T-helper 9 cell (primary cell): ENCODE results near the gene POLR2E.
"Not testable (repeated sequence)": the region's sequence is repeated elsewhere in the genome, so short reads cannot be mapped to it uniquely, and the experiment has no call there.

Experiments
- DNase-seq: peaks from one replicate; pipeline ENCODE4 v3.0.0-alpha.2; 2020
- total RNA-seq, 2 donors: gene quantifications; one replicate each; lab custom pipeline; 2026; lab: John Stamatoyannopoulos, UW

The POLR2E gene
- total RNA-seq: 45.4 to 63.2 reads per million in 2 donors

- peak; percentile 99 for DNase-seq
Observed at GRCh38 chr19:1094978-1095701, at the start of gene POLR2E. POLR2E (minus strand) TSS chr19:1095375; CDS start chr19:1095315, 60 bp downstream.

DNA sequence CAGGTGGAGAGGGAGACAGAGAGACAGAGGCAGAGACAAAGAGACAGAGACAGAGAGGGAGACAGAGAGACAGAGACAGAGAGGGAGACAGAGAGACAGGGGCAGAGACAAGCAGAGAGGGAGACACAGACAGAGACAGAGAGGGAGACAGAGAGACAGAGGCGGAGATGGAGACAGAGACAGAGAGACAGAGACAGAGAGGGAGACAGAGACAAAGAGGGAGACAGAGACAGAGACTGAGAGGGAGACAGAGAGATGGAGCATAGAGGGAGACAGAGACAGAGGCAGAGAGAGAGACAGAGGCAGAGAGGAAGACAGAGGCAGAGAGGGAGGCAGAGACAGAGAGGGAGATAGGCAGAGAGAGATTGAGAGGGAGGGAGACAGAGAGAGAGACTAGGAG lies 49.6 kb upstream of the POLR2E start:
- DNase-seq: no peak

GRCh38 chr19:1143828-1144399 lies 48.7 kb upstream of the POLR2E start:
- no peak for DNase-seq

- DNase-seq: no peak
Observed at GRCh38 chr19:1141944-1142343, 46.8 kb upstream of the POLR2E start.

DNA sequence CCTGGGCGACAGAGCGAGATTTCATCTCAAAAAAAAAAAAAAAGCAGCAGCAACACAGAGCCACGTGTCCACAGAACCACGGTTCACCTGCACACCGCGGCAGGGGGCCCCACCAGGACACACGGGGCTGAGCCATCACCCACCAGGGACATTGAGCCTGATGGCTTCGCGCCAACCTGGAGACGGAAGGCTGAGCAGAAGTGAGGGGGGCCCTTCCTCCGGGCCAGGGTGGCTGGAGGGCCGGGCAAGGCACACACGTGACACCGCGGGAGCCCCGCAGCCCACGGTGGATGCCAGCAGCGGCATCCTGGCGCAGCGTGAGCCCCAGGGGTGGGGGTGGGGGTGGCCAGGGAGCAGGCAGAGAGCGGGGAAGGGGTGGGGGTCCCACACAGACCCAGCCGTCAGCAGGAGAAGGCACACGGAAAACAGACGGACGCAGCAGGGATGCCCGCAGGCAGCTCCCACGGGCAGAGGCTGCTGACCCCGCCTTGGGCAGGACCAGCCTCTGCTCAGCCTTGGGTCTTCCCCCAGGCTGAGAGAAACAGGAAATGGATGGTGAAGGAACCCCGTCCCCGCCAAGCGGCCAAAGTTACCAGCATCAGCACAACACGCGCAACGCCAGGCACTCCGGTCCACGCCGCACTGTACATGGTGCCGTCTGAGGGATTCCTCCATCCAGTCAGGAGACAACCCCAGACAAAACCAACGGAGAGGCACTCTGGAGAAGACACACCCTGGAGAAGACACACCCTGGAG lies 45.3 kb upstream of the POLR2E start:
- no peak for DNase-seq

DNA sequence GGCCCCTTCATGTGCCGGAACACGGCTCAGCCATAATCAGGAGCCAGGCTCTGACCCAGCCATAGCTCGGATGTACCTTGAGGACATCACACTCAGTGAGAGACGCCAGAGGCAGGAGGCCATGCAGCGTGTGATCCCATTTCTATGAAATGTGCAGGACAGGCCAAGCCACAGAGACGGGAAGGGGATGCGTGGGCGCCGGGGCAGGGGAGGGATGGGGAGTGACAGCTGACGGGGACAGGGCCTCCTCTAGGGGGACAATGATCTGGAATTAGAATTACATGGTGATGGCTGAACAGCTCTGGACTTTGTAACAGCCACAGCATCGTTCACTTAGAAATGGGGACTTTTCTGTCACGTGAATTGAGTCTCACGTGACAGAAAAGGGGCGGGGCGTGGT lies 44.0 kb upstream of the POLR2E start:
- no peak for DNase-seq

- no peak for DNase-seq
Observed at GRCh38 chr19:1138121-1138520, 42.9 kb upstream of the POLR2E start.

- DNase-seq: no peak
Observed at GRCh38 chr19:1136621-1137317, 41.6 kb upstream of the POLR2E start.

DNA sequence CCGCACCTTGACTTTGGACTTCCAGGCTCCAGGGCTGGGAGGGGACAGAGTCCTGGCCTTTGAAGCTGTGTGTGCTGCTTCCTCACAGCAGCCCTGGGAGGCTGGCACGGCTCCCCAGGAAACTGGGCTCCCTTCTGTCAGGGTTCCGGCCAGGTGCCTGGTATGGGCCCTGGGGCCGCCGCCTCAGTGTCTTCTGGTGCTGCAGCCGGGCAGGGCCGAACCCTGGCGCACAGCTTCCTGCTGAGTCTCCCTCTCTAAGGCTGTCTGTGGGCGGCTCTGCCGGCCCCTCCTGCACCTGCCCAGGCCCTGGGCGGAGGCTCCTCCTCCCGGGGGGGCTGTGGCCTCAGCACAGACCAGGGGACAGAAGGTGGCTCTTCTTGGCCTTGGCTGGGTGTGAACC lies 41.0 kb upstream of the POLR2E start:
- no peak for DNase-seq

DNA sequence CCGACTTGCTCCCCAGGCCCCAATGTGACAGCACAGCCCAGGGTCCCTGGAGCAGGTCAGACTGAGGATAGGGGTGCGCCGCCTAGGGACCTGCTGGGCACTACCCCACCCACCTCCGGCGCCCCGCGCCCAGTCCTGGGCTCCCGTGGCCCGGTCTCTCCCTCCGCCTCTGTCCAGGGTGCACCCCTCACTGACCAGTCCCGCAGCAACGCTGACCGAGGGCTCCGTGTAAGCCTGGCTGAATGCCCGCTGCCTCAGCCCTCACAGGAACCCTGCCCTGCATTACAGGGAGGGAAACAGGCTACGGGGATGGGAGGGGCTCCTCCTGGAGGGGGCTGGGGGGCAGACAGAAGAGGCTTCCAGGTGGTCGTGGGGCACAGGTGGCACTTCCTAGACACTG lies 40.3 kb upstream of the POLR2E start:
- DNase-seq: no peak

- DNase-seq: no peak
Observed at GRCh38 chr19:1134431-1134830, 39.3 kb upstream of the POLR2E start.

DNA sequence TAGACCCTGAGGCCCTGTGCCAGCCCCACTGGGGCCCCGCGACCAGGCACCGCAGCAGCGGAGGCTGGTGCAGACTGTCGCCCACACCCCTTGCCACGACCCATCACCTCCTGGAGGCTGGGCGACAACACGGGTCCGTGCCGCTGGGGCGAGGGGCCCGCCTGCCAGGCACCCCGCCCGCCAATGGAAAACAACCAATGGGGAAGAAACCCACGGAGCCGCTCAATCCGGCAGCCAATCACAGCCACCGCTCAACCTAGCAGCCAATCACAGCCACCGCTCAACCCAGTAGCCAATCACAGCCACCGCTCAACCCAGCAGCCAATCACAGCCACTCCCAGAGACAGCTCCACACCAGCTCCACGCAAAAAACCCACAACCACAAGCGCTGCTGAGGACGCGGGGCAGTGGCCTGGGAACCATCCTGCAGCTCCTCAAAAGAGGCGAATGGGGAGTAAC lies 38.3 kb upstream of the POLR2E start:
- DNase-seq: peak; percentile 79

- peak; percentile 28 for DNase-seq
Observed at GRCh38 chr19:1132552-1133383, 37.6 kb upstream of the POLR2E start.

- DNase-seq: peak; percentile 76
Observed at GRCh38 chr19:1131718-1132551, 36.8 kb upstream of the POLR2E start.

GRCh38 chr19:1130771-1131717 lies 35.9 kb upstream of the POLR2E start:
- peak; percentile 35 for DNase-seq

- DNase-seq: no peak
Observed at GRCh38 chr19:1129535-1129934, 34.4 kb upstream of the POLR2E start.

GRCh38 chr19:1129084-1129483 lies 33.9 kb upstream of the POLR2E start:
- not testable (repeated sequence) for DNase-seq

DNA sequence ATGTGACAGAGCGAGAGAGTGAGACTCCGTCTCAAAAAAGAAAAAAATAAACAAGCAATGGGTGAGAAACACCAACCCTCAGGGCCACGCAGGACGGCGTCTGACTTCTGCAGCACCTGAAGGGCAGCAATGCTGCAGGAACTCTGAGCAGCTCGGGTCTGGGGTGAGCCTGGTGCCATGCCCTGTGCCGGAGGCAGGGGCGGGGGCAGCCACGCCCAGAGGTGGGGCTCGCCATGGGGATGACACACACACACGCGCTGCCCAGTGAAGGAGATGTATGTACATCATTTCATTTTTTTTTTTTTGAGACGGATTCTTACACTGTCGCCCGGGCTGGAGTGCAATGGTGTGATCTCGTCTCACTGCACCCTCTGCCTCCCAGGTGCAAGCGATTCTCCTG lies 32.9 kb upstream of the POLR2E start:
- no peak for DNase-seq

DNA sequence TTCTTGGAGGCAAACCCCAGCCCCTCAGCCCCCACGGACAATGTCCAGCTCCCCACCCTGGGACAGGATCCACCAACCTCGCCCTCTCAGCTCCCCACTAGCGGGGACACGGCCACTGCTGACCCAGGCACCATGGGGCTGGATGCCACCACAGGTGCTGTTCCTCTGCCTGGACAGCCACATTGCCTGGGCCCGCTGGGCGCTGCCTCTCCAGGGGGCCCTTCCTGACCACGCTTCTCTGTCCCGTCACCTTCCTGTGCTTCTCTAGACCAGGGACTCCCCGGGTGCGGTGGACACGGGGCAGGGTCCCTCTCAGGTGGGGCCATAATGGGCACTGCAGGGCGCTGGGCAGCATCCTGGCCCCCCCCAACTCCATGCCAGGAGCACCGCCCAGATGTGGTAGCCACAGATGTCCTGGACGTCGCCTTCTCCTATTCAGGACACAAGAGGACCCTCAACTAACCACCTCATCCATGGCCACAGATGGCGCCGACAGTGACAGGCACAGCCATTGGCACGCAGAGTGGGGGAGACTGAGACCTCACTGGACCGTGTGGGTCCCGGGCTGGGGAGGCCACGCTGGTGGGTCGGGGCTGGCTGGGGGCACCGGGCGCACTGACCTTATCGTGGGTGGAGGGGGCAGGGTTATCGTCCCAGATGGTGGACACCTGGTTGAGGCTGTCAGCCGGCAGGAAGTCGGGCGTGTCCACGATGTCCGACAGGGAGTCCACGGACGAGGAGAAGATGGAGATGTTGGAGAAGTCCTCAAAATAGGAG lies 32.0 kb upstream of the POLR2E start:
- no peak for DNase-seq
